ENCODE results near the gene EDAR.

DNA sequence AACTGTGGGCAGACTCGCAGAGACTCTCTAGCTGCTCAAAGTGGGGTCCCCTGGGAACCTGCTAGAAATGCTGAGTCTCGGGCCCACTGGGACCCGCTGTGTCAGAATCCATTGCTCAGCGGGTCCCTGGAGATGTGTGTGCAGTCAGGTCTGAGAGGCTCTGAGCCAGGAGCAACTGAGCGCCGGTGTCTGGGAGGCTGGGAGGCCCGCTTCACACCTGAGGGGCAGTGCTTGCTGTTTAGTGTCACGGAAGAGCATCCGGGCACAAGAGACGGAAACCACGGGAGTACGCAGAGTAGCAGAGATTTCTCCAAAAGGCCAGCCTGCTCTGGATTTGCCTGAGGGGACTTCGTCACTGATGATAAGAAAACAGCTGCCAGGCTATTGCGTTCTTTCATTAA, 70.1 kb downstream of the EDAR start:
- TF ChIP-seq GATA2 (IDR thresholded peaks at IDR 0.05; ENCODE audit: low read depth, low read length), result no peak
- TF ChIP-seq GATA3 (IDR thresholded peaks at IDR 0.05; ENCODE audit: low read depth, low read length), result no peak

All from SH-SY5Y (cell line).